K562 (cell line): ENCODE measurements around the gene OGFR. TPM values are rescaled to one million over a fixed set of nuclear protein-coding genes. Genes with fewer than 3 reads are reported as not detected.

Source experiments
- ATAC-seq: fragments of 200-7000 bp; cut with Tn5 transposase; 3 replicates; pipeline ENCODE4 v1.9.1; 2020; ENCODE audit warnings: moderate library complexity
- BruUV-seq: library from RNA; stranded (reverse); fragments of 400-500 nt; replicated peaks from 2 replicates; lab custom pipeline; 2021; lab: Mats Ljungman, UMichigan
- CTCF ChIA-PET: fragments of 300-600 bp; formaldehyde crosslinking; extraction: SDS; loops from one replicate; lab custom pipeline; 2021; ENCODE audit warnings: low intra/inter-chr PET ratio; lab: Yijun Ruan, JAX
- POLR2A ChIA-PET: fragments of 300-600, 350-650 bp; sonication (Branson Sonifier 250); formaldehyde crosslinking; extraction: SDS; loops from one replicate; lab custom pipeline; 2021; ENCODE audit warnings: antibody characterized with exemption, inconsistent platforms; lab: Yijun Ruan, JAX
- DNase-seq, 4 experiments: peaks; one replicate each; pipeline versions ENCODE4 v3.0.0 to v3.0.0-alpha.2; 2011 to 2018; ENCODE audit warnings: low spot score in 3 of 4, mixed read lengths in 3 of 4; ENCODE audit errors: extremely low read depth in 1 of 4
- FAIRE-seq: peaks from 2 replicates; lab custom pipeline; 2011; peaks lifted over from hg19 to GRCh38; lab: Jason Lieb, UNC
- H2AFZ ChIP-seq: 2 replicates; pipeline ENCODE4 v1.6.0; 2011; ENCODE audit warnings: low read depth, low read length, control low read depth, inconsistent platforms
- H3K27ac ChIP-seq: fragments of 200-600 bp; 3 replicates; pipeline ENCODE4 v1.8.0; 2011; ENCODE audit warnings: low read depth, mild to moderate bottlenecking, control low read depth, inconsistent platforms, low read length, moderate library complexity, mixed read lengths; ENCODE audit errors: extremely low read depth
- H3K27me3 ChIP-seq, 2 experiments: fragments of 300-600 bp in 1 of 2; 2 replicates in 1 of 2; 3 replicates in 1 of 2; pipeline versions ENCODE4 v1.6.0 to v1.8.0; 2011; ENCODE audit warnings: inconsistent platforms in 2 of 2, low read length in 2 of 2, mild to moderate bottlenecking in 1 of 2, mixed read lengths in 1 of 2, moderate library complexity in 1 of 2; ENCODE audit not compliant: control insufficient read depth in 2 of 2, insufficient read depth in 2 of 2
- H3K36me3 ChIP-seq: fragments of 300-600 bp; 3 replicates; pipeline ENCODE4 v1.8.0; 2011; ENCODE audit warnings: mild to moderate bottlenecking, low read length, inconsistent platforms; ENCODE audit not compliant: control insufficient read depth, insufficient read depth
- H3K4me1 ChIP-seq, 2 experiments: fragments of 200-600 bp in 1 of 2; replicated peaks in 1 of 2; 2 replicates in 1 of 2; 3 replicates in 1 of 2; pipeline versions ENCODE4 v1.5.1 to v1.8.0; 2011; ENCODE audit warnings: inconsistent platforms in 2 of 2, low read length in 2 of 2, mild to moderate bottlenecking in 1 of 2, mixed read lengths in 1 of 2, moderate library complexity in 1 of 2; ENCODE audit not compliant: control insufficient read depth in 2 of 2, insufficient read depth in 2 of 2
- H3K4me2 ChIP-seq: 2 replicates; pipeline ENCODE4 v1.6.1; 2011; ENCODE audit warnings: low read length, control low read depth, inconsistent platforms, mixed read lengths; ENCODE audit not compliant: insufficient read depth
- H3K4me3 ChIP-seq: fragments of 200-600 bp; sonication (generic), shearing (Covaris generic); 2 replicates; pipeline ENCODE4 v1.5.1; 2016; ENCODE audit warnings: control low read depth, inconsistent platforms
- H3K79me2 ChIP-seq: fragments of 200-600 bp; 3 replicates; pipeline ENCODE4 v1.8.0; 2011; ENCODE audit warnings: low read length, inconsistent platforms; ENCODE audit not compliant: control insufficient read depth, insufficient read depth
- H3K9ac ChIP-seq, 2 experiments: 2 replicates each; pipeline versions ENCODE4 v1.6.0 to v1.6.1; 2011; ENCODE audit warnings: low read depth in 2 of 2, low read length in 2 of 2, control low read depth in 1 of 2, inconsistent platforms in 1 of 2, mild to moderate bottlenecking in 1 of 2, mixed read lengths in 1 of 2; ENCODE audit not compliant: insufficient read depth in 1 of 2
- H3K9me1 ChIP-seq: one replicate; pipeline ENCODE4 v1.6.0; 2011; ENCODE audit warnings: inconsistent platforms, mild to moderate bottlenecking, low read length, moderate library complexity; ENCODE audit not compliant: control insufficient read depth, insufficient read depth
- H3K9me3 ChIP-seq: replicated peaks from 2 replicates; pipeline ENCODE4 v1.5.1; 2011; ENCODE audit warnings: low read depth, low read length, inconsistent platforms; ENCODE audit not compliant: control insufficient read depth, insufficient read depth
- H4K20me1 ChIP-seq: replicated peaks from 2 replicates; pipeline ENCODE4 v1.6.1; 2011; ENCODE audit warnings: low read length, inconsistent platforms, mixed read lengths; ENCODE audit not compliant: control insufficient read depth, insufficient read depth
- ATF1 ChIP-seq, 2 experiments: fragments of 450-650 bp in 1 of 2; IDR thresholded peaks; 2 replicates each; pipeline ENCODE4 v1.6.1; 2016; ENCODE audit warnings: missing compliant biosample characterization in 1 of 2, missing genetic modification characterization in 1 of 2
- CHAMP1 ChIP-seq: fragments of 450-650 bp; IDR thresholded peaks from 2 replicates; pipeline ENCODE4 v1.6.1; 2016; ENCODE audit warnings: mild to moderate bottlenecking
- CHD4 ChIP-seq: fragments of 200-600 bp; sonication (generic); IDR thresholded peaks from 3 replicates; pipeline ENCODE4 v1.6.1; 2012; ENCODE audit warnings: low read depth, mild to moderate bottlenecking, mixed read lengths, low read length, inconsistent platforms; ENCODE audit not compliant: insufficient read depth, insufficient replicate concordance, poor library complexity, severe bottlenecking
- GTF2F1 ChIP-seq: IDR thresholded peaks from 2 replicates; pipeline ENCODE4 v1.6.1; 2011; ENCODE audit warnings: low read depth, low read length, improper control_type of control experiment
- LEF1 ChIP-seq: fragments of 450-650 bp; IDR thresholded peaks from 2 replicates; pipeline ENCODE4 v1.6.1; 2016; ENCODE audit warnings: mild to moderate bottlenecking
- SETDB1 ChIP-seq: IDR thresholded peaks from one replicate; pipeline ENCODE4 v1.6.1; 2012; ENCODE audit warnings: low read length, control low read depth, inconsistent platforms
- SRSF7 ChIP-seq: fragments of 200-400 bp; formaldehyde crosslinking; optimal IDR thresholded peaks from 2 replicates; pipeline ENCODE3; 2017; ENCODE audit warnings: mild to moderate bottlenecking, low read depth, low read length
- SUPT5H ChIP-seq: fragments of 450-650 bp; IDR thresholded peaks from 2 replicates; pipeline ENCODE4 v1.6.1; 2016
- ZNF253 ChIP-seq: fragments of 250-450 bp; sonication (Bioruptor Pico); conservative IDR thresholded peaks from 2 replicates; pipeline ENCODE4 v1.6.1; 2021; ENCODE audit warnings: mild to moderate bottlenecking
- ZNF444 ChIP-seq: fragments of 250-450 bp; sonication (Bioruptor Pico); IDR thresholded peaks from 2 replicates; pipeline ENCODE4 v1.4.0; 2020; ENCODE audit warnings: mild to moderate bottlenecking, moderate library complexity
- ZNF668 ChIP-seq: fragments of 250-450 bp; sonication (Bioruptor Pico); IDR thresholded peaks from 2 replicates; pipeline ENCODE4 v1.8.0; 2022; ENCODE audit warnings: mild to moderate bottlenecking, inconsistent platforms
- WGBS: fragments of 100-300 bp; shearing (Covaris generic); methylation state at CpG from one replicate; pipeline ENCODE4 v1.1.6; 2016; ENCODE audit warnings: low coverage, mixed read lengths; ENCODE audit not compliant: insufficient coverage; ENCODE audit errors: missing lambda C conversion rate; 5-methylcytosine and 5-hydroxymethylcytosine counted together
- in situ Hi-C: fragments of 300-500 bp; cut with MboI; formaldehyde crosslinking; loops from 4 replicates; pipeline ENCODE4 v1.15.0; 2018; ENCODE audit warnings: inconsistent platforms, mixed read lengths
- intact Hi-C: fragments of 100-400 bp; cut with micrococcal nuclease; formaldehyde crosslinking; loops from 2 replicates; pipeline ENCODE4 v1.14.2; 2022
- polyA plus RNA-seq, 8 experiments: library from polyadenylated mRNA; depleted of rRNA in 4 of 8; stranded (reverse) in 5 of 8; unstranded in 3 of 8; fragments of >200 nt; fragmentation: Nextera tagmentation in 2 of 8; fragmentation: Illumina TruSeq in 1 of 8; extraction: Ambion mirVana in 2 of 8; extraction: Trizol in 1 of 8; gene quantifications; 2 replicates each; pipeline versions ENCODE4 v1.2.1 to v1.2.3, GENCODE V29; 2011 to 2014; ENCODE audit warnings: inconsistent platforms in 1 of 8, missing spikeins in 1 of 8
- total RNA-seq, 7 experiments: library from RNA; depleted of rRNA in 6 of 7; stranded (reverse); fragments of >200 nt in 6 of 7; fragmentation: Illumina TruSeq in 2 of 7; extraction: Trizol in 2 of 7; gene quantifications; 2 replicates each; pipeline versions ENCODE4 v1.2.1 to v1.2.3, GENCODE V29; 2011 to 2021; ENCODE audit warnings: low replicate concordance in 1 of 7

Gene OGFR
- total and polyA plus RNA-seq, 9 of the 15 experiments (the other 6 are each of a cell fraction or from before 2014, with no cell fraction given), result 0.39 to 56.3 (median 17.5) TPM

GRCh38 chr20:62836967-62837490 is 32.4 kb downstream of the OGFR start:
- ChIA-PET POLR2A (interaction anchor here (0.6 kb wide), 1 partner anchor 193 kb away, joined by 3 read pairs; no protein-coding TSS in a partner anchor), CTCF (no interaction called here)
- Histone ChIP-seq H3K9me3 (no peaks in the 10 kb centered on the region), H3K27me3 (peaks cover 0 to 9% of the 10 kb centered on the region in 2 experiments; a peak in 2 of 5 replicates), H3K4me1 (peaks cover 15 to 51% of the 10 kb centered on the region in 2 experiments), H3K4me3 (no peak overlapping the region), H3K9ac (no peak overlapping the region), H3K79me2 (no peaks in the 10 kb centered on the region)
- intact Hi-C loops, result no loop called here
- FAIRE-seq, result no peak
- BruUV-seq, result no TSS peak
- TF ChIP-seq CHAMP1 (no peak), SRSF7 (no peak), ATF1 (CRISPR knock-in tag; IDR thresholded peaks at IDR 0.05) (no peak), ATF1 (tag; IDR thresholded peaks at IDR 0.05) (no peak), ZNF668 (CRISPR knock-in tag) (no peak), SUPT5H (no peak), ZNF444 (CRISPR knock-in tag) (no peak), CHD4 (no peak), SETDB1 (no peak), ZNF253 (CRISPR knock-in tag) (no peak), GTF2F1 (no peak), LEF1 (no peak)
- TF ChIP-seq, all 486 proteins: peak for 0
- DNase-seq (no peak), ATAC-seq (no peak)
- WGBS, result 55% methylated on average over 19 of the region's 19 CpGs
- Histone ChIP-seq H3K9me1 (no peaks in the 10 kb centered on the region), H4K20me1 (no peaks in the 10 kb centered on the region), H3K4me2 (no peak overlapping the region), H2AFZ (no peak overlapping the region), H3K27ac (no peak overlapping the region), H3K36me3 (no peaks in the 10 kb centered on the region)
- in situ Hi-C loops, result no loop called here
